Measurements from ENCODE around the gene BTG2.

Gene BTG2

GRCh38 chr1:203320591-203321272 lies 15.4 kb downstream of the BTG2 start:
- peak; percentile 40 to 41 for DNase-seq

GRCh38 chr1:203321273-203322052 lies 16.1 kb downstream of the BTG2 start:
- no peak for DNase-seq

GRCh38 chr1:203322500-203323179 lies 17.3 kb downstream of the BTG2 start:
- DNase-seq = no peak

GRCh38 chr1:203323587-203323986 lies 18.3 kb downstream of the BTG2 start:
- DNase-seq = no peak

GRCh38 chr1:203324105-203325025 lies 19.0 kb downstream of the BTG2 start:
- DNase-seq = peak in 1 of 2 donors; percentile 47

GRCh38 chr1:203325026-203325417 lies 19.7 kb downstream of the BTG2 start:
- DNase-seq = peak; percentile 52 to 59

GRCh38 chr1:203325418-203326091 lies 20.2 kb downstream of the BTG2 start:
- DNase-seq = no peak

GRCh38 chr1:203326830-203327683 lies 21.7 kb downstream of the BTG2 start:
- DNase-seq = peak; percentile 93

GRCh38 chr1:203327684-203328457 lies 22.6 kb downstream of the BTG2 start:
- peak in 1 of 2 donors; percentile 59 for DNase-seq

- DNase-seq = no peak
These were observed 23.4 kb downstream of the BTG2 start for GRCh38 chr1:203328714-203329122.

GRCh38 chr1:203331224-203331623 lies 25.9 kb downstream of the BTG2 start:
- no peak for DNase-seq

GRCh38 chr1:203335503-203335902 lies 30.2 kb downstream of the BTG2 start:
- no peak for DNase-seq

GRCh38 chr1:203336097-203336496 lies 30.8 kb downstream of the BTG2 start:
- DNase-seq = no peak

GRCh38 chr1:203338335-203339036 lies 33.2 kb downstream of the BTG2 start:
- DNase-seq = peak; percentile 59 to 64

GRCh38 chr1:203340112-203340790 lies 34.9 kb downstream of the BTG2 start:
- peak; percentile 56 to 58 for DNase-seq

GRCh38 chr1:203342192-203342940 lies 37.0 kb downstream of the BTG2 start:
- peak; percentile 61 to 66 for DNase-seq

- DNase-seq = no peak
These were observed 38.8 kb downstream of the BTG2 start for GRCh38 chr1:203343956-203344754.
